GM12891 (cell line): ENCODE measurements around the gene ZSWIM9. TPM values are rescaled to one million over a fixed set of nuclear protein-coding genes. Genes with fewer than 3 reads are reported as not detected.

Experiments used
- DNase-seq: peaks from one replicate; pipeline ENCODE4 v3.0.0; 2011; ENCODE audit warnings: low spot score; ENCODE audit not compliant: insufficient read length
- FAIRE-seq: peaks from 2 replicates; lab custom pipeline; 2011; peaks lifted over from hg19 to GRCh38; lab: Jason Lieb, UNC
- PAX5 ChIP-seq: IDR thresholded peaks from 2 replicates; pipeline ENCODE4 v1.6.1; 2011; ENCODE audit warnings: low read length, moderate library complexity, mild to moderate bottlenecking; ENCODE audit not compliant: insufficient read depth, severe bottlenecking
- POLR2A ChIP-seq: IDR thresholded peaks from 2 replicates; pipeline ENCODE4 v1.6.1; 2011; ENCODE audit warnings: low read depth, low read length, control low read depth
- POLR2AphosphoS5 ChIP-seq: IDR thresholded peaks from 2 replicates; pipeline ENCODE4 v1.6.1; 2011; ENCODE audit warnings: low read depth, low read length, control low read depth
- POU2F2 ChIP-seq: IDR thresholded peaks from 2 replicates; pipeline ENCODE4 v1.6.1; 2011; ENCODE audit warnings: low read depth, mild to moderate bottlenecking, control low read depth, low read length, moderate library complexity
- SPI1 ChIP-seq: IDR thresholded peaks from 2 replicates; pipeline ENCODE4 v1.6.1; 2011; ENCODE audit warnings: low read depth, low read length, control low read depth
- TAF1 ChIP-seq: IDR thresholded peaks from 2 replicates; pipeline ENCODE4 v1.6.1; 2011; ENCODE audit warnings: low read depth, low read length, control low read depth
- polyA plus RNA-seq: library from polyadenylated mRNA; unstranded; fragments of >200 nt; gene quantifications from one replicate; pipeline ENCODE4 v1.2.1, GENCODE V29; 2012; ENCODE audit warnings: low read depth, missing spikeins, inconsistent platforms; ENCODE audit not compliant: missing spikeins

The ZSWIM9 gene
- polyA plus RNA-seq, result 4.7 TPM

- peak; percentile 98 for FAIRE-seq
- TF ChIP-seq POLR2AphosphoS5 (no peak; the same call in 1 of the 2 replicates), PAX5 (no peak), SPI1 (no peak), POU2F2 (no peak; the same call in 1 of the 2 replicates), POLR2A (no peak), TAF1 (no peak)
These were observed at the start of gene ZSWIM9, which contains the start of gene LIG1 for GRCh38 chr19:48169939-48170803. Gene ZSWIM9 (plus strand): TSS chr19:48170680. CDS start chr19:48171803, 1,123 bp downstream. Gene LIG1 (minus strand): TSS chr19:48170344. CDS start chr19:48165566, 4,778 bp downstream.

GRCh38 chr19:48121066-48121465 lies 49.4 kb upstream of the ZSWIM9 start:
- FAIRE-seq, result no peak
- TF ChIP-seq SPI1 (no peak), TAF1 (no peak), POU2F2 (no peak), POLR2A (no peak), POLR2AphosphoS5 (no peak), PAX5 (no peak)
- DNase-seq, result no peak

More at GRCh38 chr19:48169939-48170803, at the start of gene ZSWIM9, which contains the start of gene LIG1:
- peak; percentile 97 for DNase-seq

DNA sequence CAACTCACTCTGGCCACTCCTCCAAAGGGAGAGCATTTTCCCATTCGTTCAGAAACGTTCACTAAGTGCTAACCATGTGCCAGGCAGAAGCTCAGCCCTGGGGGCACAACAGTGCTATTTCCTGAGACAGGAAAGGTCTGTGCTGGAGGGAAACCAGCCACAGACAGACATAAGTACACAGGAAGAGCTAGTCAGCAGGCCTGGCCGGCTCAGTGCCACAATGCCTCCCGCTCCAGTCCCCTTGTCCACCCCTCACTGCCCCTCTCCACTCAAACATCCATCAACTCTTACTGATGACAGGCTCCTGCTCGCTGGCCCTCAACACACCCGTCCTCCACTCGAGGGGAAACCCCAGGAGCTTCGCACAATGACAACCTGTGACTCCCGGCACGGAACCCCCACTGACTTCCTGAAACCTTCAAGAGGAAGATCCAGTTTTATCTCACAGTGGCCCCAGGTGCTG lies 48.5 kb upstream of the ZSWIM9 start:
- peak; percentile 59 for FAIRE-seq
- TF ChIP-seq POLR2AphosphoS5 (no peak), SPI1 (0 out of 2 replicates have a peak, but pooled peaks have one; percentile 35)
- DNase-seq, result peak; percentile 56

- DNase-seq (no peak), FAIRE-seq (no peak)
- TF ChIP-seq SPI1 (no peak), POLR2AphosphoS5 (no peak), PAX5 (no peak), POLR2A (no peak), TAF1 (no peak), POU2F2 (no peak)
These were observed 48.1 kb upstream of the ZSWIM9 start for GRCh38 chr19:48122421-48122820.

- DNase-seq (no peak), FAIRE-seq (no peak)
- TF ChIP-seq TAF1 (no peak), SPI1 (no peak)
These were observed 46.4 kb upstream of the ZSWIM9 start for GRCh38 chr19:48123907-48124651.

- TF ChIP-seq TAF1 (no peak), POLR2A (no peak), POU2F2 (no peak), POLR2AphosphoS5 (no peak), PAX5 (no peak), SPI1 (no peak)
- DNase-seq (no peak), FAIRE-seq (no peak)
These were observed 42.9 kb upstream of the ZSWIM9 start for GRCh38 chr19:48127561-48127960.

DNA sequence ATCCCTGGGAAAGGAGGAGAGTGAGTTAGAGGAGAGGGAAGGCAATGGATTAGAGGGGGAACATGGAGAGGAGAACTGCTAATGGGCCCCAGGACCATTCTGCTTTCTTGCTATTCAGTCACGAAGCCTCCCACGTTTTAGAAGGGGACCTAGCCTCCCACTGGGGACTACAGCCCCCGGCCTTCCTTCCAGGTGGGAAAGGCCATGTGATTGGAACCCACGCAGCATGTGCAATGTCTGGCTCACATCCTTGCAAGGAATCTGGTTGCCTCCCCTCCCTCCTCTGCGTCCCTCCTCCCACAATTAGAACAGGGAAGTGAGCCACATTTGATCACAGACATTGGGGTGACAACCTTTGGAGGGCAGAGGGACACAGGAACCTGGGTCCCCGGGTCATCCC lies 37.4 kb upstream of the ZSWIM9 start:
- FAIRE-seq (no peak), DNase-seq (no peak)
- TF ChIP-seq PAX5 (no peak), POLR2AphosphoS5 (no peak), TAF1 (no peak), POLR2A (no peak), POU2F2 (no peak), SPI1 (no peak)

DNA sequence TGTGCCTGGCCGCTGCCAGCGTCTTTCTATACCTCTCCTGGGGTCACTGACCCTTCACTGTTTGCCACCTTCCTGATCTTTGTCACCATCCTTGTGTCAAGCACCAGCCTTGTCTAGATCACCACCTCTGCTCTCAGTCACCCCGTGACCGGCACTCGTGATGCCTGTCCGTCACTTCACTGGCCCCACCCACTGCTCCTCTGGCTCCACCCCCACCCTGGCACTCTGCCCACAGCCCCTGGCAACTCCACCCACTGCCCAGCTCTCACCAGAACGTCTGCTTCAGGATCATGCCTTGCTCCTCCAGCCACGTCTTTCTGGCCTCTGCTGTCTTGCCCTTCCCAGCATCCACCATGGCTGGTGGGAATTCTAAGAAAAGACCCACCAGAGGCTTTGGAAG lies 35.1 kb upstream of the ZSWIM9 start:
- TF ChIP-seq POLR2AphosphoS5, result no peak
- TF ChIP-seq TAF1, result no peak
- no peak for TF ChIP-seq SPI1
- no peak for TF ChIP-seq PAX5
- no peak for TF ChIP-seq POU2F2
- no peak for TF ChIP-seq POLR2A
- DNase-seq (no peak), FAIRE-seq (no peak)

- TF ChIP-seq PAX5 (no peak), POLR2A (no peak), TAF1 (no peak)
- no peak for FAIRE-seq
- DNase-seq, result no peak
These were observed 33.9 kb upstream of the ZSWIM9 start for GRCh38 chr19:48136547-48136946.
